CD14-positive monocyte (primary cell): ENCODE measurements around the gene CAB39L. TPM values are rescaled to one million over a fixed set of nuclear protein-coding genes. Genes with fewer than 3 reads are reported as not detected.

Experiments used
- DNase-seq, 3 donors: peaks; one replicate each; pipeline ENCODE4 v3.0.0-alpha.2; 2011 to 2022
- H2AFZ ChIP-seq: 2 replicates; pipeline ENCODE4 v1.6.0; 2012; ENCODE audit warnings: mild to moderate bottlenecking, low read depth, low read length, inconsistent platforms; ENCODE audit not compliant: insufficient read depth, poor library complexity, severe bottlenecking
- H3K27ac ChIP-seq, 2 donors: 1 replicate in 1 of 2; 2 replicates in 1 of 2; pipeline ENCODE4 v1.5.1; 2012 to 2013; ENCODE audit warnings: low read length in 2 of 2, control low read depth in 1 of 2, inconsistent platforms in 1 of 2, low read depth in 1 of 2, mild to moderate bottlenecking in 1 of 2
- H3K27me3 ChIP-seq, 2 donors: one replicate each; pipeline versions ENCODE4 v1.6.0 to v1.6.1; 2011 to 2013; ENCODE audit warnings: low read length in 2 of 2; ENCODE audit not compliant: control insufficient read depth in 2 of 2, insufficient read depth in 2 of 2
- H3K36me3 ChIP-seq, 2 donors: replicated peaks in 1 of 2; 1 replicate in 1 of 2; 2 replicates in 1 of 2; pipeline versions ENCODE4 v1.5.1 to v1.6.1; 2012 to 2013; ENCODE audit warnings: low read length in 2 of 2, control low read depth in 1 of 2, inconsistent platforms in 1 of 2, mild to moderate bottlenecking in 1 of 2; ENCODE audit not compliant: insufficient read depth in 2 of 2, control insufficient read depth in 1 of 2
- H3K4me1 ChIP-seq, 2 donors: 1 replicate in 1 of 2; 2 replicates in 1 of 2; pipeline versions ENCODE4 v1.5.1 to v1.6.1; 2012 to 2013; ENCODE audit warnings: low read length in 2 of 2, control low read depth in 1 of 2, inconsistent platforms in 1 of 2, mild to moderate bottlenecking in 1 of 2, moderate library complexity in 1 of 2; ENCODE audit not compliant: insufficient read depth in 2 of 2, control insufficient read depth in 1 of 2
- H3K4me2 ChIP-seq: replicated peaks from 2 replicates; pipeline ENCODE3; 2012; ENCODE audit warnings: low read length, moderate library complexity, mild to moderate bottlenecking; ENCODE audit not compliant: poor library complexity, severe bottlenecking; ENCODE audit errors: extremely low read depth
- H3K4me3 ChIP-seq, 3 experiments: fragments of 200-600 bp in 1 of 3; sonication (generic) in 1 of 3; replicated peaks in 1 of 3; 1 replicate in 2 of 3; 2 replicates in 1 of 3; pipeline ENCODE4 v1.5.1; 2011 to 2013; ENCODE audit warnings: low read length in 3 of 3, mild to moderate bottlenecking in 3 of 3, control low read depth in 2 of 3, low read depth in 2 of 3, inconsistent platforms in 1 of 3, moderate library complexity in 1 of 3
- H3K79me2 ChIP-seq: 2 replicates; pipeline ENCODE4 v1.6.0; 2012; ENCODE audit warnings: mild to moderate bottlenecking, control low read depth, inconsistent platforms, low read length, moderate library complexity; ENCODE audit not compliant: insufficient read depth
- H3K9ac ChIP-seq: 2 replicates; pipeline ENCODE4 v1.6.0; 2017; ENCODE audit warnings: low read length, mild to moderate bottlenecking; ENCODE audit not compliant: insufficient read depth, poor library complexity, severe bottlenecking
- H3K9me3 ChIP-seq, 2 donors: replicated peaks in 1 of 2; 1 replicate in 1 of 2; 2 replicates in 1 of 2; pipeline versions ENCODE4 v1.5.1 to v1.6.1; 2012 to 2013; ENCODE audit warnings: low read length in 2 of 2, control low read depth in 1 of 2; ENCODE audit not compliant: control insufficient read depth in 1 of 2, insufficient read depth in 1 of 2
- H4K20me1 ChIP-seq: 2 replicates; pipeline ENCODE4 v1.6.0; 2012; ENCODE audit warnings: mild to moderate bottlenecking, low read length, control low read depth, moderate library complexity; ENCODE audit not compliant: insufficient read depth
- H3K27ac Mint-ChIP-seq, 7 donors: one replicate each; pipeline ENCODE4 v1.8.0; 2020; ENCODE audit warnings: mild to moderate bottlenecking in 7 of 7, mixed read lengths in 7 of 7, moderate library complexity in 6 of 7, inconsistent platforms in 2 of 7
- H3K27me3 Mint-ChIP-seq, 3 donors: one replicate each; pipeline ENCODE4 v1.8.0; 2021 to 2022; ENCODE audit warnings: low read depth in 3 of 3, mild to moderate bottlenecking in 3 of 3, mixed read lengths in 3 of 3, moderate library complexity in 3 of 3, inconsistent platforms in 1 of 3
- H3K36me3 Mint-ChIP-seq, 2 donors: one replicate each; pipeline ENCODE4 v1.8.0; 2020; ENCODE audit warnings: mixed read lengths in 2 of 2, inconsistent platforms in 1 of 2, mild to moderate bottlenecking in 1 of 2
- H3K4me1 Mint-ChIP-seq: one replicate; pipeline ENCODE4 v1.8.0; 2020; ENCODE audit warnings: mild to moderate bottlenecking, mixed read lengths
- H3K4me3 Mint-ChIP-seq, 2 donors: one replicate each; pipeline ENCODE4 v1.8.0; 2020; ENCODE audit warnings: mild to moderate bottlenecking in 2 of 2, mixed read lengths in 2 of 2, moderate library complexity in 1 of 2
- H3K9me3 Mint-ChIP-seq, 7 donors: one replicate each; pipeline ENCODE4 v1.8.0; 2020 to 2022; ENCODE audit warnings: mixed read lengths in 7 of 7, mild to moderate bottlenecking in 6 of 7, moderate library complexity in 6 of 7, inconsistent platforms in 2 of 7
- WGBS: methylation state at CpG from one replicate; pipeline ENCODE4 v1.1.5; 2013; ENCODE audit warnings: missing lambda C conversion rate; ENCODE audit not compliant: insufficient coverage; 5-methylcytosine and 5-hydroxymethylcytosine counted together
- intact Hi-C, 2 donors: fragments of 100-400 bp; cut with micrococcal nuclease; formaldehyde crosslinking; loops; one replicate each; pipeline versions ENCODE4 v1.15.0 to v1.15.1; 2023
- polyA plus RNA-seq, 3 donors: library from polyadenylated mRNA; depleted of rRNA in 1 of 3; unstranded in 2 of 3; stranded (reverse) in 1 of 3; fragments of 300-500 nt in 2 of 3; fragments of >200 nt in 1 of 3; fragmentation: Illumina TruSeq in 2 of 3; gene quantifications; 1 replicate in 2 of 3; 2 replicates in 1 of 3; pipeline ENCODE4 v1.2.3, GENCODE V29; 2012 to 2021
- TF ChIP-seq, protein P1 (sequence below): fragments of 200-600 bp; IDR thresholded peaks from one replicate; pipeline ENCODE4 v1.8.0; 2022; ENCODE audit warnings: antibody characterized with exemption, mild to moderate bottlenecking

Gene CAB39L
- polyA plus RNA-seq, 3 donors = 1.9 to 5.1 (median 2.7) TPM

DNA sequence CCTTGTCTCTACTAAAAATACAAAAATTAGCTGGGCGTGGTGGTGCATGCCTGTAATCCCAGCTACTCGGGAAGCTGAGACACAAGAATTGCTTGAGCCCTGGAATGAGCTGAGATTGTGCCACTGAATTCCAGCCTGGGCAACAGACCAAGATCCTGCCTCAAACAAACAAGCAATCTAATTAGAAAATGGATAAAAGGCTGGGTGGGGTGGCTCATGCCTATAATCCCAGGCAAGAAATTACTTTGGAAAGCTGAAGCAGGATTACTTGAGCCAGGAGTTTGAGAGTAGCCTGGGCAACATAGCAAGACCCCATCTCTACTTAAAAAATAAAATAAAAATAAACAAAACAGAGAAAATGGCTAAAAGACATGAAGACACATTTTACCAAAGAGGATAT is 77.0 kb downstream of the CAB39L start:
- no peak overlapping the region for H3K27ac ChIP-seq
- Mint-ChIP-seq H3K27ac (no peak overlapping the region), H3K4me1 (no peaks in the 10 kb centered on the region), H3K27me3 (no peaks in the 10 kb centered on the region), H3K4me3 (no peak overlapping the region), H3K36me3 (peaks cover 6 to 17% of the 10 kb centered on the region in 2 donors), H3K9me3 (peaks cover 6 to 22% (median 15%) of the 10 kb centered on the region in 7 donors)
- H3K4me3 ChIP-seq = no peak overlapping the region
- H4K20me1 ChIP-seq = no peaks in the 10 kb centered on the region
- no peak for DNase-seq
- no peak overlapping the region for H2AFZ ChIP-seq
- no peaks in the 10 kb centered on the region for H3K4me1 ChIP-seq
- peaks cover 3 to 7% of the 10 kb centered on the region in 2 donors for H3K9me3 ChIP-seq
- intact Hi-C loops = no loop called here
- no peak overlapping the region for H3K4me2 ChIP-seq
- TF ChIP-seq, protein P1, sequence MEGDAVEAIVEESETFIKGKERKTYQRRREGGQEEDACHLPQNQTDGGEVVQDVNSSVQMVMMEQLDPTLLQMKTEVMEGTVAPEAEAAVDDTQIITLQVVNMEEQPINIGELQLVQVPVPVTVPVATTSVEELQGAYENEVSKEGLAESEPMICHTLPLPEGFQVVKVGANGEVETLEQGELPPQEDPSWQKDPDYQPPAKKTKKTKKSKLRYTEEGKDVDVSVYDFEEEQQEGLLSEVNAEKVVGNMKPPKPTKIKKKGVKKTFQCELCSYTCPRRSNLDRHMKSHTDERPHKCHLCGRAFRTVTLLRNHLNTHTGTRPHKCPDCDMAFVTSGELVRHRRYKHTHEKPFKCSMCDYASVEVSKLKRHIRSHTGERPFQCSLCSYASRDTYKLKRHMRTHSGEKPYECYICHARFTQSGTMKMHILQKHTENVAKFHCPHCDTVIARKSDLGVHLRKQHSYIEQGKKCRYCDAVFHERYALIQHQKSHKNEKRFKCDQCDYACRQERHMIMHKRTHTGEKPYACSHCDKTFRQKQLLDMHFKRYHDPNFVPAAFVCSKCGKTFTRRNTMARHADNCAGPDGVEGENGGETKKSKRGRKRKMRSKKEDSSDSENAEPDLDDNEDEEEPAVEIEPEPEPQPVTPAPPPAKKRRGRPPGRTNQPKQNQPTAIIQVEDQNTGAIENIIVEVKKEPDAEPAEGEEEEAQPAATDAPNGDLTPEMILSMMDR = no peak
- no peak overlapping the region for H3K9ac ChIP-seq
- H3K79me2 ChIP-seq = no peaks in the 10 kb centered on the region
- no peaks in the 10 kb centered on the region for H3K27me3 ChIP-seq
- no CpG with 5 or more reads among the region's 2 CpGs for WGBS
- no peaks in the 10 kb centered on the region for H3K36me3 ChIP-seq

DNA sequence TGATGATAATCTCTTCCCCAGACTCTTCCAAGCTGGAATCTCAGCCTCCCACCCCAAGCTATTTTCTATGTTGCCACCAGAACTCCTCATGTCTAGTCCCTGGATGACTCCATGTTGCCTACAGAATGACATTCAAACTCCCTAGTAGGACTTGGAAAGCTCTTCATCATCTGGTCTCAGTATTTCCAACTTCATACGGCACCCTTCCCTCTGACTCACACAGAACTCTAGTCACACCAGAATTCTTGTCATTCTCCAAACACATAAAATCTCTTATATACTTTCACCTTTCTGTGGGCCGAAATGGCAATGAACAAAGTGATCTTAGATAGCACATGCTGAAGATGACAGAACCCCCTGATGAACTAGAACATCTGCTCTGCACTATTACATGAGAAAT is 86.2 kb downstream of the CAB39L start:
- Histone ChIP-seq H2AFZ (no peak overlapping the region), H4K20me1 (no peaks in the 10 kb centered on the region), H3K9ac (no peak overlapping the region), H3K4me1 (no peaks in the 10 kb centered on the region), H3K27me3 (no peaks in the 10 kb centered on the region), H3K79me2 (no peaks in the 10 kb centered on the region), H3K4me3 (no peak overlapping the region), H3K4me2 (no peak overlapping the region), H3K9me3 (peaks cover 0 to 7% of the 10 kb centered on the region in 2 donors), H3K27ac (no peak overlapping the region), H3K36me3 (no peaks in the 10 kb centered on the region)
- no peaks in the 10 kb centered on the region for H3K4me1 Mint-ChIP-seq
- no peak for DNase-seq
- TF ChIP-seq, protein P1 = no peak
- no peak overlapping the region for H3K4me3 Mint-ChIP-seq
- 100% methylated on average over 1 of the region's 2 CpGs for WGBS
- H3K27ac Mint-ChIP-seq = peak overlapping the region in 1 of 7 donors; percentile 5
- intact Hi-C loops = no loop called here
- peaks cover 4 to 14% of the 10 kb centered on the region in 2 donors for H3K36me3 Mint-ChIP-seq
- peaks cover 2 to 19% (median 6%) of the 10 kb centered on the region in 7 donors for H3K9me3 Mint-ChIP-seq
- no peaks in the 10 kb centered on the region for H3K27me3 Mint-ChIP-seq
